Measurements from ENCODE around the gene ODAD2.

The ODAD2 gene

GRCh38 chr10:27833792-27834191 is 165.1 kb downstream of the ODAD2 start:
- no peak for DNase-seq

GRCh38 chr10:27832826-27833225 is 166.1 kb downstream of the ODAD2 start:
- DNase-seq: no peak

GRCh38 chr10:27826369-27826768 is 172.5 kb downstream of the ODAD2 start:
- peak; percentile 72 for DNase-seq

DNA sequence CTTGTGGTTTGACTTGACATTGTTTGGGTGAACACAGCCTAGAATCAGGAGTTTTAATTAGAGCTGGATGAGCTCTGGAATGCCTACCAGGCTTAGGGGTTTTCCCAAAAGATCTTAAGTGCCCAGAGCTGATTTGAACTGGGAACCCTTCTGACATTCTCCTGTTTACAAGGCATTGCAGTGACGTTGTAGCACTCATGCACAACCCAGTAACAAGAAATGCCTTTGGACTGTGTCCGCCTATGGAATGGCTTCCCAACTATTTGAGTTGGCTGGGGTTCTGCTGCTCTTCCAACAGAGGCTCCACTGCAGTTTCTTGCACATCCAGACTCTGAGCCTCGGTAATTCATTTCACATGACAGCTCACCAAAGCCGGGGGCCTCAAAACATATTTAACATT is 176.6 kb downstream of the ODAD2 start:
- DNase-seq: no peak

GRCh38 chr10:27820637-27821036 is 178.2 kb downstream of the ODAD2 start:
- DNase-seq: no peak

GRCh38 chr10:27819781-27820531 is 178.9 kb downstream of the ODAD2 start:
- no peak for DNase-seq

GRCh38 chr10:27816320-27816719 is 182.6 kb downstream of the ODAD2 start:
- peak; percentile 47 for DNase-seq

DNA sequence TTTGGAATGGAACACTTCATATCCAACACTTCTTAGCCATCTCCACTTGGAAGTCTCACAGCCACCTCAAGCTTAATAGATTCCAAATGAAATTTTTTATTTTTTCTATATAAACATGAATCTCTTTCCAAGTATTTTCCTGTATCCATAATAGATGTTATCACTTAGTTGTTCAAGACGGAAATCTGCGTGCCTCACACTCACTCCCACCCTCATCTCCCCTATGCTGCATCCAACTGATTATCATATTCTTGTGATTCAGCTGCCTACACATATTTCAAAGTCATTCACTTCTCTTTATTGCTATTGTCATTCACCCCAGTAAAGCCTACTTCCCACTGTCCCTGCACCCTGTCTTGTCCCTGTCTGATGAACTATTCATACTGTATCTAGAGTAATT is 183.0 kb downstream of the ODAD2 start:
- no peak for DNase-seq

- DNase-seq: no peak
Measured at GRCh38 chr10:27815261-27815660, 183.6 kb downstream of the ODAD2 start.

- DNase-seq: no peak
Measured at GRCh38 chr10:27805180-27805579, 193.7 kb downstream of the ODAD2 start.

GRCh38 chr10:27804136-27804535 is 194.7 kb downstream of the ODAD2 start:
- DNase-seq: no peak

DNA sequence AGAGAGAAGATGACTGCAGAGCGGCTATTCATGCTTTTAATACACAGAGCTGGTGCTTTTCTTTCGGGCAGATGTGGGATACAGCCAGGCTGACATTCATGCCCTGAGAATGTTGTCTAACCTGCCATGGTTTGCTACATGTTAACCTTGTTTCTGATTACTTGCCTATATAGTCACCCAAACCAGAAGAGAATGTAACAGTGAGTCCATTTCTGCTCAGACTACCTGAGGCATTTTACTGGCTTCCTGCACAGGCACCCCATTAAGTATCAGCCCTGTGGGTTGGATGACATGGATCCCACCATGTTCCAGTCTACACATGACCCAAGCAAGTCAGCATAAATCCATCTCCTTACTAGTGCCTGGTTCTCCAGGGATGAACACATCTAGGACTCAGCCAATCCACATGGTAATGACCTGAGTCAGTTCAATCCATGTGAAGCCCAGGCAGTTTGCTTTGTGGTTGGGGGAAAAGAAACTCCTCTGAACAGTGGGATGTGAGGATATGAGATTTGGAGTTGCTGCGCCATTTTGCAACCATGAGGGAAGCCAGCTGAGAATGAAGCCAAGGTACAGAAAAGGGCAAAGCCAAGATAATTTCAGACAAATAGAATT is 197.6 kb downstream of the ODAD2 start:
- no peak for DNase-seq

GRCh38 chr10:27799046-27799445 is 199.8 kb downstream of the ODAD2 start:
- DNase-seq: no peak

- DNase-seq: peak; percentile 7
Measured at GRCh38 chr10:27794157-27794556, 204.7 kb downstream of the ODAD2 start.

GRCh38 chr10:27792216-27792615 is 206.7 kb downstream of the ODAD2 start:
- no peak for DNase-seq

DNA sequence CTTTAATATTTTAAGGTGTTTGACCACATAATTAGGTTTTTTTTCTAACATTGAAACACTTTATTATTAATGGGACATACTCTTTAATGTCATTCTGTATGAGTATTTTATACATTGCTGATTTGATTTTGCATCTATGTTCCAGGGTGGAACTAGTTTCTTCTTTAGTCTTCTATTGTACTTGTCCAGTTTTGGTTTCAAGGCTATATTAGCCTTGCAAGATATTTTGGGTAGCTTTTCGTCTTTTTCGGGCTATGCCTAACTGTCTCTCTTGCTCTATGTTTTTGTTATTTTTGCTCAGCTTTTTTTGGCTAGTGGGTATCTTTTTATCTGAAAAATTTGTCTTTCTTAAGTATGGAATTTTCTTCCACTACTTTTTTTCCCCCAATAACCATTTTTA is 214.6 kb downstream of the ODAD2 start:
- no peak for DNase-seq

- peak; percentile 65 for DNase-seq
Measured at GRCh38 chr10:27783660-27784059, 215.2 kb downstream of the ODAD2 start.

- no peak for DNase-seq
Measured at GRCh38 chr10:27779462-27780015, 219.3 kb downstream of the ODAD2 start.

- DNase-seq: no peak
Measured at GRCh38 chr10:27774831-27775230, 224.0 kb downstream of the ODAD2 start.

- DNase-seq: no peak
Measured at GRCh38 chr10:27771231-27771630, 227.6 kb downstream of the ODAD2 start.

DNA sequence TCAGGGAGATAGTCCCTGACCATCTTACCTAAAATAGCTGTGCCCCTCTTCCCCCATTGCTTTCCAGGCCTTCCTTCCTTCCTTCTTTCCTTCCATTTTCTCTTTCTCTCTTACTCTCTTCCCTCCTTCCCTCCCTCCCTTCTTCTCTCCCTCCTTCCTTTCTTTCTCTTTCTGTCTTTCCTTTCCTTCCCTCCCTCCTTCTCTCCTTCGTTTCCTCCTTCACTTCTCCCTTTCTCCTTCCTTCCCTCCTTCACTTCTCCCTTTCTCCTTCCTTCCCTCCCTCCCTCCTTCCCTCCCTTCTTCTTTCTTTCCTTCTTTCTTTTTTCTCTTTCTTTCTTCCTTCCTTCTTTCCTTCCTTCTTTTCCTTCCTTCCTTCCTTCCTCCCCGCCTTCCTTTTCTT is 228.7 kb downstream of the ODAD2 start:
- no peak for DNase-seq
